Measurements from ENCODE around the gene PPFIA1. TPM values are rescaled to one million over a fixed set of nuclear protein-coding genes. Genes with fewer than 3 reads are reported as not detected.
A peak's percentile ranks its signal among the peaks of the same experiment; 100 is the strongest.

Gene PPFIA1
- total RNA-seq, 1 experiment from 2014 or later = 86.8 TPM

DNA sequence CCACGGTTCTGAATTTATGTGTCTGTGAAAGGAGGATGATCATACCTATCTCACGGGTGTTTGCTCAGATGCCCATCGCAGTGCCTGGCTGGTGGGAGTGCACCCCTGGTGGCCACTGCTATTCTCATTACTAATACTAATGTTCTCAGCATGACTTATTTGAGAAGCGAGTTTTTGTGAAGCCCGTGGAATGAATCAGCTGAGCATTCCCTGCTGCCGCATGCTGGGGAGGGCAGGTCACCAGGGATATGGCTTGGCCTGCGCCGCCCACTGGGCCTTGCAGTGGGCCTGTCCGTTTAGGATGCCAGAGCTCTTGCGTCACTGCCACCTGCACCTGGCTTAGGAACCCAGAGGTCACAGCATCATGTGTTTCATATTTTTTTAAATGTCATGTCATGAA, 144.7 kb downstream of the PPFIA1 start:
- intact Hi-C loops (cut with micrococcal nuclease; ENCODE audit: unreplicated experiment) = no loop called here
- peaks cover 75% of the 10 kb centered on the region for H4K20me1 ChIP-seq (ENCODE audit: insufficient read depth)
- no peaks in the 10 kb centered on the region for H3K4me1 ChIP-seq (replicated peaks; ENCODE audit: insufficient read depth)
- no peaks in the 10 kb centered on the region for H3K9me3 ChIP-seq (ENCODE audit: insufficient read depth, low read depth)
- no peaks in the 10 kb centered on the region for H3K9me2 ChIP-seq (ENCODE audit: insufficient read depth)
- H3K4me2 ChIP-seq = no peak overlapping the region
- H3K27me3 ChIP-seq (ENCODE audit: insufficient read depth, low read depth) = no peaks in the 10 kb centered on the region
- peaks cover 5% of the 10 kb centered on the region; the same call in 1 of the 2 replicates for H3K79me2 ChIP-seq (ENCODE audit: low read depth)
- H2AFZ ChIP-seq = no peak overlapping the region
- POLR2A ChIA-PET (ENCODE audit: unreplicated experiment) = no interaction called here
- DNase-seq = no peak
- no TSS peak for BruUV-seq (replicated peaks)
- no peak overlapping the region for H3K27ac ChIP-seq
- TF ChIP-seq, protein P1, sequence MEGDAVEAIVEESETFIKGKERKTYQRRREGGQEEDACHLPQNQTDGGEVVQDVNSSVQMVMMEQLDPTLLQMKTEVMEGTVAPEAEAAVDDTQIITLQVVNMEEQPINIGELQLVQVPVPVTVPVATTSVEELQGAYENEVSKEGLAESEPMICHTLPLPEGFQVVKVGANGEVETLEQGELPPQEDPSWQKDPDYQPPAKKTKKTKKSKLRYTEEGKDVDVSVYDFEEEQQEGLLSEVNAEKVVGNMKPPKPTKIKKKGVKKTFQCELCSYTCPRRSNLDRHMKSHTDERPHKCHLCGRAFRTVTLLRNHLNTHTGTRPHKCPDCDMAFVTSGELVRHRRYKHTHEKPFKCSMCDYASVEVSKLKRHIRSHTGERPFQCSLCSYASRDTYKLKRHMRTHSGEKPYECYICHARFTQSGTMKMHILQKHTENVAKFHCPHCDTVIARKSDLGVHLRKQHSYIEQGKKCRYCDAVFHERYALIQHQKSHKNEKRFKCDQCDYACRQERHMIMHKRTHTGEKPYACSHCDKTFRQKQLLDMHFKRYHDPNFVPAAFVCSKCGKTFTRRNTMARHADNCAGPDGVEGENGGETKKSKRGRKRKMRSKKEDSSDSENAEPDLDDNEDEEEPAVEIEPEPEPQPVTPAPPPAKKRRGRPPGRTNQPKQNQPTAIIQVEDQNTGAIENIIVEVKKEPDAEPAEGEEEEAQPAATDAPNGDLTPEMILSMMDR (conservative IDR thresholded peaks at IDR 0.05) = peak; percentile 50; the same call in 1 of the 2 replicates
- TF ChIP-seq EZH2 (IDR thresholded peaks at IDR 0.05; ENCODE audit: low read depth) = no peak
- H3K36me3 ChIP-seq (ENCODE audit: low read depth) = peaks cover 62% of the 10 kb centered on the region
- no peak overlapping the region for H3K4me3 ChIP-seq
- CTCF ChIA-PET = no interaction called here
- H3F3A ChIP-seq (ENCODE audit: insufficient read depth, low read depth) = peaks cover 20% of the 10 kb centered on the region; the same call in 1 of the 2 replicates

DNA sequence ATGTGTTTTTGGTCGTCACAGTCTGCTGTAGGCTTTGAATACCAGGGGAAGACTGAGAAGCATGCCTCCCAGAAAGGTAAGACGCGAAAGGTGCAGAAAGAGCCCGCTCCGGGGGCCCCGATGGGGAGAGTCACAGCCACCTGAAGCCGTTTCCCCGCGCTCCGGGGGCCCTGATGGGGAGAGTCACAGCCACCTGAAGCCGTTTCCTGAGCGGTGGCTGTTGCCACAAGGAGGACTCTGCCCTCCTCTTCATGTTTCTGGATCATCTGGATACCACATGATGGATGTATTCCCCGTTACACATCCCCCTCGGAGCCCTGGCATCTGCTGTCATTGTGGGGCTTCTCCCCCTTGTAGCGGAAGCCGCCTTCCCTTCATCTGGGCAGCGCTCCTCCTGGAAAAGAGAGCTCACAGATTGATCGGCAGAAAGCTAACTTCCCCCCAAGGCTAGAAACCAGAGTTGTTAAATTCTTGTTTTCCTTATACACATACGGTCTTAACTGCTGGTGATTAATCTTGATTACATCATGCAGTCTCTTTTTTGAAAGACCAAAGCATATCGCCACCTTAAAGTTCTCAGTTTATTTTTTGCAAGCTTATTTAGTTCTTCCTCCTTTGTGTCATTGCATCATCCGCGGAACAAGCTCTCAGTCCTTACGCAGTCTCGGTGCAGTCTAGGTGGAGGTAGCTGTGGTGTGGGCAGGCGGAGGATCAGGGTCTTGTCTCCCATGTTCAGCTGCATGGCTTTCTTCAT, 145.3 kb downstream of the PPFIA1 start:
- no TSS peak for BruUV-seq (replicated peaks)
- peaks cover 5% of the 10 kb centered on the region; the same call in 1 of the 2 replicates for H3K79me2 ChIP-seq (ENCODE audit: low read depth)
- peaks cover 20% of the 10 kb centered on the region; the same call in 1 of the 2 replicates for H3F3A ChIP-seq (ENCODE audit: insufficient read depth, low read depth)
- DNase-seq = no peak
- peaks cover 80% of the 10 kb centered on the region for H4K20me1 ChIP-seq (ENCODE audit: insufficient read depth)
- no peaks in the 10 kb centered on the region for H3K4me1 ChIP-seq (replicated peaks; ENCODE audit: insufficient read depth)
- no peak overlapping the region for H2AFZ ChIP-seq
- TF ChIP-seq, protein P1 (conservative IDR thresholded peaks at IDR 0.05) = no peak
- TF ChIP-seq EZH2 (IDR thresholded peaks at IDR 0.05; ENCODE audit: low read depth) = no peak
- no peak overlapping the region for H3K4me2 ChIP-seq
- no peaks in the 10 kb centered on the region for H3K27me3 ChIP-seq (ENCODE audit: insufficient read depth, low read depth)
- intact Hi-C loops (cut with micrococcal nuclease; ENCODE audit: unreplicated experiment) = no loop called here
- peaks cover 68% of the 10 kb centered on the region for H3K36me3 ChIP-seq (ENCODE audit: low read depth)
- CTCF ChIA-PET = interaction anchor here (0.5 kb wide), 1 partner anchor 747 kb away, joined by 4 read pairs; no protein-coding TSS in a partner anchor
- H3K4me3 ChIP-seq = no peak overlapping the region
- H3K27ac ChIP-seq = no peak overlapping the region; the same call in 1 of the 2 replicates
- POLR2A ChIA-PET (ENCODE audit: unreplicated experiment) = interaction anchor here (0.7 kb wide), 1 partner anchor 32 kb away, joined by 3 read pairs; no protein-coding TSS in a partner anchor
- H3K9me3 ChIP-seq (ENCODE audit: insufficient read depth, low read depth) = no peaks in the 10 kb centered on the region
- no peaks in the 10 kb centered on the region for H3K9me2 ChIP-seq (ENCODE audit: insufficient read depth)

DNA sequence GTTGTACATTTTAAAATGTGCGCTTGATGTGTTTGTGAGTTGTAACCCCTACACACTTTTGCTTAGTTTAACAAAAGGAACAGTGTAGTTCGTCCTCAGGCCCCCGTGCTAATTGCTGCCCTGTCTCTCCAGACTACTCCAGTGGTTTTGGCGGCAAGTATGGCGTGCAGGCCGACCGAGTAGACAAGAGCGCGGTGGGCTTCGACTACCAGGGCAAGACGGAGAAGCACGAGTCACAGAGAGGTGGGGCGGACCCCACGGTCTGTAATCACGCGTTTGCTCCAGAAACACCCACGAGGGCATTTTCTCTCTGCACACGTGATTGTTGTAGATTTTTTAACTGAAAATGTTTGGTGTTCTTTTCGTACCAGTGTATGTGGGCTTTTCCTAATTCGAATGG, 146.4 kb downstream of the PPFIA1 start:
- H3K9me2 ChIP-seq (ENCODE audit: insufficient read depth) = no peaks in the 10 kb centered on the region
- H3K79me2 ChIP-seq (ENCODE audit: low read depth) = peaks cover 6% of the 10 kb centered on the region; the same call in 1 of the 2 replicates
- H3K4me3 ChIP-seq = no peak overlapping the region
- no peaks in the 10 kb centered on the region for H3K27me3 ChIP-seq (ENCODE audit: insufficient read depth, low read depth)
- H4K20me1 ChIP-seq (ENCODE audit: insufficient read depth) = peaks cover 87% of the 10 kb centered on the region
- intact Hi-C loops (cut with micrococcal nuclease; ENCODE audit: unreplicated experiment) = no loop called here
- peaks cover 20% of the 10 kb centered on the region; the same call in 1 of the 2 replicates for H3F3A ChIP-seq (ENCODE audit: insufficient read depth, low read depth)
- TF ChIP-seq, protein P1 (conservative IDR thresholded peaks at IDR 0.05) = no peak
- no peak for TF ChIP-seq EZH2 (IDR thresholded peaks at IDR 0.05; ENCODE audit: low read depth)
- peaks cover 72% of the 10 kb centered on the region for H3K36me3 ChIP-seq (ENCODE audit: low read depth)
- no peak for DNase-seq
- no peaks in the 10 kb centered on the region for H3K9me3 ChIP-seq (ENCODE audit: insufficient read depth, low read depth)
- no peak overlapping the region for H2AFZ ChIP-seq
- POLR2A ChIA-PET (ENCODE audit: unreplicated experiment) = no interaction called here
- no peak overlapping the region for H3K4me2 ChIP-seq
- CTCF ChIA-PET = no interaction called here
- BruUV-seq (replicated peaks) = no TSS peak
- H3K27ac ChIP-seq = no peak overlapping the region
- H3K4me1 ChIP-seq (replicated peaks; ENCODE audit: insufficient read depth) = no peaks in the 10 kb centered on the region
